ENCODE measurements around the gene GBGT1. TPM values are rescaled to one million over a fixed set of nuclear protein-coding genes. Genes with fewer than 3 reads are reported as not detected.

Gene GBGT1
- total RNA-seq, 1 donor from 2014 or later: 15.7 TPM

DNA sequence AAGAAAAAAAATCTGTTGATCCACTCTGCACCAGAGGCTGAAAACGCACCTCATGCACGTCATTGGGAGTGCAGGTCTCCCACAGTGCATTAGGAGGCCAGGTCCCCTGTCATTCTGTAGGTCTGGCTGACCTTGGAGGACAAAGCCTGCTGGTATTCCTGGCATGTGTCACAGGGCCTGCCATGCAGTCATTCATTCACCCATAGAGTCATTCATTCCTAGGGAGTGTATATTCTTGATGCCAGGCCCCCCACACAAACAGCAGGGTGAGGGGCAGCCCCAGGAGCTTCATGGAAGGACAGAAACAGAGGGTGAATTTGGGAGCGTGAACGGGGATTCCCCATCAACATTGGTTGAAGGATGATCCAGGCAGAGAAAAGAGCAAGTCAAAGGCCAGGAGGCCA lies 2.2 kb downstream of the GBGT1 start:
- DNase-seq: no peak

- peak; percentile 74 for DNase-seq
Measured at GRCh38 chr9:133160742-133161546, 2.8 kb downstream of the GBGT1 start.

GRCh38 chr9:133158695-133159094 lies 5.0 kb downstream of the GBGT1 start:
- no peak for DNase-seq

GRCh38 chr9:133155156-133155555 lies 8.6 kb downstream of the GBGT1 start:
- no peak for DNase-seq

DNA sequence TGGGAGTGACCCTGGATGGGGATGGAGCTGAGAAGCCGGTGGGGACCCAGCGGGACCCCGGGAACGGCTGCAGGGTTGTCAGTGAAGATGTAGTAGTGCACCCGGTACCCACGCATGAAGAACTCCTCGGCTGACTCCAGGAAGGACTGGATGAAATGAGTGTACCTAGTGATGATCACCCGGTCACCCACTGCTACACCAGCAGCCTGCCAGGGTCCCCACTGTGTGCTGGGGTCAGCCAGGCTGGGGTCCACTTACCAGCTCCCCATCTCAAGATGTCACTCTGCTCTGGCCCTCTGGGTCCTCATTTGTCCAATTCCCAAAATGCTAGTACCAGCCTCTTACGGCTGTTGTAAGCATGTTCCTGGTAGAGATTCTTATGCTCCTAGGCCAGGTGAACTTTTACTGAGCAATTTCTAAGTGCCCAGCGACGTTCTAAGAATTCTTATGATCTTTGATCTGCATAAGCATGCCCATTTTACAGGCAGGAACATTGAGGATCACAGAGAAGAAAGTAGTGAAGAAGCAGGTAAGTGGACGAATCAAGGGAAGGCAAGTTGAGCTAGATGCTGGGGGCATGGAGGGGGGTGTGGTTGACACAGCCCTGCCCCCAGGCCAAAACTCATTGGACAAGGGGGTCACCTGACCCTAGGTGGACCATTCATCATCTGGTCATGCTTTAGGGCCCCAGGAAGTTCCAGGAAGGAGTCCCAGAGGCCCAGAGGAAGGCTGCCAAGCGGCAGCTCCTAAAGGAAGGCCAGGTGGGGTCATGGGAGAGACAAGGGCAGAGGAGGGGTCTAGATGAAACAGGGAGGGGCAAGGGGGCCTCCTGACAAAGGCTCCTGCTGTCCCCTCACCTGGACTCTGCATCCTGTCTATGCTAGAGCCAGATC lies 9.4 kb downstream of the GBGT1 start:
- DNase-seq: no peak

- no peak for DNase-seq
Measured at GRCh38 chr9:133153227-133154096, 10.3 kb downstream of the GBGT1 start.

DNA sequence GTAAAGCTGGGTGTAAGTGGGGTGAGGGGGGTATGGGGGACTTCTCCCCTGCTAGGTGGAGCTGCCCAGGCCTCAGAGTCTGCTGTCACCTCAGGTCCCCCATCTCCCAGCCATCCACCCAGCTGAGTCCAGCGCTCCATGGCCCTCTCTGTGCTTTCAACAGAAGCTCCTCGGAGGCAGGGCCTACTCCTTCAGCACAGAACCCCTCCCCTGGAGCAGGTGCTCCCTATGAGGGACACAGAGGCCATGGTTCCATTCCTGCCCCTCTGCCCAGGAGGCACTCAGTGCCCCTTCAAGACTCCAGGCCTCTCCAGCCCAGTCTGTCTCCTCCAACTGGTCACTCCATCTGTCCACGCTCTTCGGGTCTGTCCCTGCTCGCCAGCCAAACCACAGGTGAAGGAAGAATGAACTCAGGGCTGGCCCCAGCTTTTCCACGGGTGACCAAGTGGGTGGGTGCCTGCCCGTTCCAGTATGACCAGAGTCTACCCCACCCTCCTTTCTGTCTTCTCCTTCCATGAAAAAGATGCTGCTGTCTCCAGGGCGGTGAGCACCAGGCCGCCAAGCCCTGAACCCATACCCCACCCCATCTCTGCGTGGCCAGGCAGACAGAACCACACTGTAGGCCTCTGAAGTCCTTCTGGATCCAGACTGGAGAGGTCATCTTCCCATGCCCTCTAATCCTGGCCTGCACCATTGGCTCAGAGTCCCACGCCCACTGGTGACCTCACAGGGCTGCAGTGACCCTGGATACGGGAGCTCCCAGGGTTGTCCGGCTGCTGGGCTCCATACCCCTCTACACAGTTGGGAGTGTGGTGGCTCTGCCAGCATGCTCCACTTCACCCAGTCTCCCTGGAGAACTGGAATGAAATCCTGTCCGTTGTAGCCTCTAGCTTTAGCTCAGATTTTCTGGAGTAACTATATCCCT lies 11.9 kb downstream of the GBGT1 start:
- DNase-seq: no peak

GRCh38 chr9:133151041-133151440 lies 12.7 kb downstream of the GBGT1 start:
- no peak for DNase-seq

DNA sequence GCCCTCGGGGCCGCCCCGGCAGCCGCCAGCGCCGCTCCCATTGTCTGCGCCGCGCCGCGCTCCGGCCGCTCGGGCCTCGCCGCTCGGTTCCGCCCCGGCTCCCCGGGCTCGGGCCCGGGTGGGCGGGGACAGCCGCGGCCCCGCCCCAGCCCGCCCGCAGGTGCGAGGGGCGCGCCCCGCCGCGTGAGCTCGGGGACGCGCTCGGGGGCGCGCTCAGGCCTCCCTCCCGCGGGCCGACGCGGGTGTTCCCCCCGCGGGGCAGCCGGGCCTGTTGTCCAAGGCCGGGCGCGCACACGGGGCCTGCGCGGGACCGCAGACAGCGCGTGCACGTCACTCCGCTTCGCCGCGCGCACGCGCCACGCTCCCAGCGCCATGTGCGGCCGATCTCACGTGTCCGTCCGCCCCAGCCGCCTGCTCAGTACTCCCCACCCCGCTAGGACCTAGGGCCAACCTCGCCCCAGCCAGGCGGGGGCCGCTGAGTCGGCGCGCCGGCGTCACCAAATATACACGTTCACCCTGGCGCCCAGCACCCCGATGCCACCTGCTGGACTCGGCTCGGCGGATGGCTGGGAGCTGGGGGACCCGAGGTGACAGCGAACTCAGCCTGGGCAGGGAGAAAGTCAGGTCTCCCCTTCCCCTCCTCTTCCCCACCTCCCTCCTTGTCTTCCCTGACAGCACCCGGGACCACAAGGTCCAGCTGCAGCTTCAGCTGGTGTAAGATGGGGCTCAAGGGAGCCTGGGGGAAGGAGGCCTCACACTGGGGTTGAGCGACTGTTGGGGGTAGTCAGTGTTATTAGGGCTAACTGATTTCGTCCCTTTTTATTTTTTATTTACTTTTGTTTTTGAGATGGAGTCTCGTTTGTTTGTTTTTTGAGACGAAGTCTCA lies 14.3 kb downstream of the GBGT1 start:
- DNase-seq: peak; percentile 93

DNA sequence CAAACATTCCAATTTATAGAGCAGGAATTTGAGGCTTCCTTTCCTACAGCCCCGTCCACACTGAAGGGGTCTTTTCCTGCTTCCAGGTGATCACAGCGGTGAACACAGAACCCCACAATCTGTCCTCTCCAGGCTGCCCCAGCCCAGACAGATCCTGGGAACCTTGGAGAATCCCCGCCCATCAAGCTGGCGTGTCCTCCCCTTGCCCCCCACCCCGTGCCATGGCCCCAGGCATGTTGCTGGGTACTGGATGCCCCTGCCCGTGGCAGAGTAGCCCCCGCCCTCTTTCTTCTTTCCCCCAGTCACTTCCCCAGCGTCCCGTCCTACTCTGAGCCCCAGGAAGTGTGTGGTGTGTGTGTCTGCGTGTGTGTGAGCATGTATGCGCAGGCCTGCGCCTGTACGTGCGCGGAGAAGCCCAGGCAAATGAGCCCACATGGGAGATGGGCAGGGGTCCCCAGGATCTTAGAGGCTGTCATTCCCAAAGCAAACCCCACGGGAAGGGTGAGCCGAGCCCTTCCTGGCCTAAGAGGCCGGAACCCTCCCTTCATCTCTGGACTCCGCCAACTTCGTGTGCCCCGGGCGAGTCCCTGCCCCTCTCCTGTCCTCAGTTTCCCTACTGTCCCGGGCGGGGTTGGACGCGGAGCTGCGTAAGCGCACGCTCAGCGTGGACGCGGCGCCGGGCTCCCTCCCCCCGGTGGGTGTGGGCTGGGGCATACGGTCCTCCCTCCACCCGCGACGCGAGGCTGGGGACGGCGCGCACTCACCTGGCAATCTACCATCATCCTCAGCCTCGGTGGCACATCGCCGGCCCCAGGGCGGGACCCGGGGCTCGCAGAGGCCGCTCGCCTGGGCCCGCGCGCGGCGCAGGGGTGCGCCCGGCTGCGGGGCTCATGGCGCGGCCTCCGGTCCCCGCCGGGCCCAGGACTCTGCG lies 15.2 kb downstream of the GBGT1 start:
- peak; percentile 49 for DNase-seq

DNA sequence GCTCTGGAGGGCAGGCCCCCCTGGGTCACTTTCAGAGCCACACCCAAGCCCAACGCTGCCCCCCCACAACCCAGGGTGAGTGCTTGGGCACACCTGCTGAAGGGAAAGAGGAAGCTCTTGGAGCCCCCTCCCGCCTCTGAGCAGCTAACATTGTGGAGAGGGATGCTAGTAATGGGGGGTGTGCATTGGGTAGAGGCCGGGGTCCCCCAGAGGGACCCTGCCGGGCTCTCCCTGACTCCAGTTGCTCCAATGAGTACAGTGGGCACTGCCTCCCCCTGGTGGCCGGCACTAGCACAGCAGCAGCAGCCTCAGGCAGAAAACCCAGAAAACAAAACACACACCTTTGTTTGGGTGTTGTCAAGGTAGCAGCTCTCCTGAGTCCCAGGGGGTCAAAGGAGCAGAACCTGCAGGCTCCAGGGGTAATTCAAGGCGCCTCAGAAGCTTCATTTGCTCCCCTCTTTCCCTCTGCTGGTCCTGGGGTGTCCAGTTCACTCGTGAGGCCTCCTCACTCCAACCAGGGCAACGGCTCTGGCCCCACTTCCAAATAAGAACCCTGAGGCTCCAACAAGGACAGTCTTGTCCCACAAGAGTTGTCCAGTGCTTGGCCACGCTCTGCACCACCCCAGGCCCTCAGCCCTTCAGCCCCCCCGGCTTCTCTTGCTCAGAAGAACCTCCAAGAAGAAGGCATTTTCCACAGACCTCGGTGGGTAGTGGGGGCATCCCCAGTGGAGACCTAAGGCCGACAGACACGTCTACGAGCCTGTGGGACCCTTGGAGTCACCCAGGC lies 16.1 kb downstream of the GBGT1 start:
- DNase-seq: peak; percentile 78

GRCh38 chr9:133146746-133147411 lies 16.8 kb downstream of the GBGT1 start:
- no peak for DNase-seq

- DNase-seq: no peak
Measured at GRCh38 chr9:133144904-133145851, 18.5 kb downstream of the GBGT1 start.

DNA sequence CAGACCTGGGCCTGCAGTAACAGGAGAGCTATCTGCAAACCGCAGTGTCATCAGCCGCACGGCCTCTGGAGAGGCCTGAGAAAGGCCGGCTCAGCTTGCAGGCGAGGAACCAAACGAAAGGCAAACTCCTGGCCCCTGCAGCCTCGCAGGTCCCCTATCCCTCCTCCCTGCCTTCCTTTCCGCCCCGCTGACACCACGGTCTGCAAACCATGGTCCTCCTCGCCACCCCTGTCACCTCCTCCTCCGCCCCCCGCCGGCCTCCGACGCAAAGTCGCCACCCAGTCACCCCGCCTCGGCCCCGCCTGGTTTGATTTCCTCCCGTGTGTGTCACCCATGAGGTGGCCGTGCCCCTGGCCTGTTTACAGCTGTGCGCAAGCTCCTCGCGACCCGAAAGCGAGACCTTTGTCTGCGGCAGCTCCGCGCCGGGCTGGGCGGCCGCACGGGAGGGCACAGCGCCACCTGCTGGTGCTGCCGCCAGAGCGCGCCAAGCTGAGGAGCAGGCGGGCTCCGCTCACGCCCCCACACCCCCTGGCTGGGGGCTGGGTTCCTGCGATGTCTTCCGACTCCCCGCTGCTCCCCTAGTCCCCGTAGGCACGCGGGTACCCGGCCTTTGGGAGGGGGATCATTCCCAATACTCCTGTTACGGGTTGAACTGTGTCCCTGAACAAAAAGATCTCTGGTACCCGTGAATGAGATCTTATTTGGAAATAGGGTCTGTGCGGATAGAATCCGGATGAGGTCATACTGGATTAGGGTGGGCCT lies 19.4 kb downstream of the GBGT1 start:
- DNase-seq: peak; percentile 83

GRCh38 chr9:133143639-133144141 lies 20.0 kb downstream of the GBGT1 start:
- no peak for DNase-seq
